GM12878 (cell line): ENCODE data around the gene SYTL2. TPM values are rescaled to one million over a fixed set of nuclear protein-coding genes. Genes with fewer than 3 reads are reported as not detected.
A peak's percentile ranks its signal among the peaks of the same experiment; 100 is the strongest.
"Not testable (repeated sequence)": the region's sequence is repeated elsewhere in the genome, so short reads cannot be mapped to it uniquely, and the experiment has no call there.

ENCODE experiments used
- ATAC-seq: fragments of 200-7000 bp; cut with Tn5 transposase; 3 replicates; pipeline ENCODE4 v1.9.1; 2020; ENCODE audit warnings: mild to moderate bottlenecking, moderate library complexity
- Bru-seq: library from RNA; stranded (reverse); fragments of 400-500 nt; gene quantifications from one replicate; lab custom pipeline; 2021; lab: Mats Ljungman, UMichigan
- BruChase-seq, 2 experiments: library from RNA; stranded (reverse); fragments of 400-500 nt; gene quantifications; one replicate each; lab custom pipeline; 2021; lab: Mats Ljungman, UMichigan
- BruUV-seq: library from RNA; stranded (reverse); fragments of 400-500 nt; replicated peaks from 2 replicates; lab custom pipeline; 2021; lab: Mats Ljungman, UMichigan
- CTCF ChIA-PET: fragments of 300-600 bp; sonication (Branson Sonifier 250); formaldehyde crosslinking; extraction: SDS; loops from one replicate; lab custom pipeline; 2021; ENCODE audit warnings: inconsistent platforms; lab: Yijun Ruan, JAX
- POLR2A ChIA-PET: fragments of 350-600 bp; formaldehyde crosslinking; extraction: SDS; loops from one replicate; lab custom pipeline; 2021; ENCODE audit warnings: inconsistent platforms; lab: Charles Lee
- RAD21 ChIA-PET: fragments of 300-600 bp; sonication (Branson Sonifier 250); formaldehyde crosslinking; loops from one replicate; lab custom pipeline; 2023; ENCODE audit warnings: antibody characterized with exemption; ENCODE audit not compliant: unreplicated experiment; lab: Charles Lee
- SMC1A ChIA-PET: fragments of 300-600 bp; sonication (Branson Sonifier 250); formaldehyde crosslinking; loops from one replicate; lab custom pipeline; 2023; ENCODE audit not compliant: unreplicated experiment, uncharacterized antibody; lab: Charles Lee
- DNase-seq: peaks from one replicate; pipeline ENCODE4 v3.0.0-alpha.2; 2011; ENCODE audit warnings: low read depth, low spot score
- FAIRE-seq: peaks from 3 replicates; lab custom pipeline; 2011; peaks lifted over from hg19 to GRCh38; lab: Jason Lieb, UNC
- H2AFZ ChIP-seq: 2 replicates; pipeline ENCODE4 v1.6.0; 2011; ENCODE audit warnings: low read depth, low read length, control low read depth; ENCODE audit not compliant: control insufficient read depth
- H3K27ac ChIP-seq: 2 replicates; pipeline ENCODE4 v1.5.1; 2011; ENCODE audit warnings: control low read depth; ENCODE audit not compliant: control insufficient read depth, insufficient read depth
- H3K27me3 ChIP-seq, 2 experiments: replicated peaks in 1 of 2; 2 replicates each; pipeline versions ENCODE4 v1.6.0 to v1.6.1; 2011; ENCODE audit warnings: low read length in 1 of 2; ENCODE audit not compliant: control insufficient read depth in 2 of 2, insufficient read depth in 2 of 2
- H3K36me3 ChIP-seq, 2 experiments: 2 replicates each; pipeline ENCODE4 v1.5.1; 2011; ENCODE audit warnings: low read length in 1 of 2; ENCODE audit not compliant: control insufficient read depth in 2 of 2, insufficient read depth in 2 of 2
- H3K4me1 ChIP-seq: 2 replicates; pipeline ENCODE4 v1.6.1; 2011; ENCODE audit warnings: mild to moderate bottlenecking, low read length, moderate library complexity, mixed read lengths; ENCODE audit not compliant: control insufficient read depth, insufficient read depth
- H3K4me2 ChIP-seq: 2 replicates; pipeline ENCODE4 v1.6.0; 2011; ENCODE audit warnings: control low read depth; ENCODE audit not compliant: control insufficient read depth, insufficient read depth
- H3K4me3 ChIP-seq: fragments of 200-600 bp; sonication (generic); 2 replicates; pipeline ENCODE4 v1.5.1; 2016
- H3K79me2 ChIP-seq: 2 replicates; pipeline ENCODE4 v1.6.0; 2011; ENCODE audit warnings: low read length; ENCODE audit not compliant: control insufficient read depth, insufficient read depth
- H3K9ac ChIP-seq: 2 replicates; pipeline ENCODE4 v1.8.0; 2011; ENCODE audit warnings: low read length, control low read depth, mixed read lengths; ENCODE audit not compliant: control insufficient read depth, insufficient read depth
- H3K9me3 ChIP-seq: replicated peaks from 3 replicates; pipeline ENCODE4 v1.5.1; 2011; ENCODE audit warnings: mild to moderate bottlenecking, low read length; ENCODE audit not compliant: control insufficient read depth, insufficient read depth
- H4K20me1 ChIP-seq: 2 replicates; pipeline ENCODE4 v1.6.0; 2011; ENCODE audit not compliant: control insufficient read depth, insufficient read depth
- CHD4 ChIP-seq: fragments of 200-600 bp; sonication (generic); IDR thresholded peaks from 2 replicates; pipeline ENCODE4 v1.6.1; 2016; ENCODE audit warnings: mild to moderate bottlenecking
- IRF5 ChIP-seq: fragments of 450-650 bp; IDR thresholded peaks from 2 replicates; pipeline ENCODE4 v1.6.1; 2017; ENCODE audit warnings: borderline replicate concordance
- SUZ12 ChIP-seq: fragments of 200-600 bp; sonication (generic); IDR thresholded peaks from one replicate; pipeline ENCODE4 v1.6.1; 2018; ENCODE audit warnings: antibody characterized with exemption, mild to moderate bottlenecking; ENCODE audit not compliant: unreplicated experiment
- WGBS: methylation state at CpG from one replicate; pipeline ENCODE4 v1.1.6; 2016; ENCODE audit warnings: low lambda C conversion rate; ENCODE audit not compliant: insufficient replicate concordance, insufficient coverage; ENCODE audit errors: missing lambda C conversion rate; 5-methylcytosine and 5-hydroxymethylcytosine counted together
- in situ Hi-C: fragments of 300-500 bp; cut with MboI; formaldehyde crosslinking; loops from 9 replicates; pipeline ENCODE4 v1.14.3; 2018; ENCODE audit warnings: mixed read lengths
- intact Hi-C: fragments of 100-400 bp; cut with micrococcal nuclease; formaldehyde crosslinking; loops from one replicate; pipeline ENCODE4 v1.14.2; 2022; ENCODE audit not compliant: unreplicated experiment
- long read RNA-seq, 2 experiments: library from polyadenylated mRNA; unstranded; transcript quantifications; one replicate each; pipeline ENCODE4 v2.0.0, GENCODE V29; 2019 to 2020
- polyA minus RNA-seq, 3 experiments: library from RNA; depleted of rRNA, polyadenylated mRNA; stranded (reverse); fragments of >200 nt; gene quantifications; 2 replicates each; pipeline ENCODE4 v1.2.3, GENCODE V29; 2011
- polyA plus RNA-seq, 11 experiments: library from polyadenylated mRNA; depleted of rRNA in 4 of 11; unstranded in 6 of 11; stranded (reverse) in 5 of 11; fragments of >200 nt; fragmentation: Nextera tagmentation in 4 of 11; fragmentation: Illumina TruSeq in 1 of 11; extraction: Ambion mirVana in 4 of 11; extraction: Trizol in 1 of 11; gene quantifications; 1 replicate in 1 of 11; 2 replicates in 10 of 11; pipeline versions ENCODE4 v1.2.1 to v1.2.3, GENCODE V29; 2011 to 2016; ENCODE audit warnings: inconsistent platforms in 2 of 11, missing spikeins in 2 of 11, low read depth in 1 of 11
- total RNA-seq, 4 experiments: library from RNA; depleted of rRNA in 3 of 4; stranded (reverse); fragments of >200 nt in 3 of 4; fragmentation: Illumina TruSeq in 1 of 4; extraction: Trizol in 1 of 4; gene quantifications; 2 replicates each; pipeline versions ENCODE4 v1.2.1 to v1.2.3, GENCODE V29; 2013 to 2021

Gene SYTL2
- 2.8 and 3.9 TPM in 2 replicates for total RNA-seq (2013; cell fraction: nucleolus; rRNA removed)
- total RNA-seq (2014; rRNA removed) (0.11 and 0.56 TPM in 2 replicates), total RNA-seq (2014; rRNA removed; fragmentation: Illumina TruSeq; extraction: Trizol) (0.18 and 0.45 TPM in 2 replicates), total RNA-seq (2021) (0.31 and 0.40 TPM in 2 replicates), polyA plus RNA-seq (2011; rRNA removed) (1.4 and 3.0 TPM in 2 replicates), polyA plus RNA-seq (2014; fragmentation: Illumina TruSeq; extraction: Trizol) (0.13 and 0.78 TPM in 2 replicates), polyA plus RNA-seq (2014; fragmentation: Nextera tagmentation; extraction: Ambion mirVana) (under 1 TPM in 1 of 2 experiments, not detected in 1; 0.02 TPM), polyA plus RNA-seq (2014; rRNA removed) (0.23 and 0.32 TPM in 2 replicates), polyA plus RNA-seq (2016; fragmentation: Nextera tagmentation; extraction: Ambion mirVana) (under 1 TPM in 1 of 2 experiments, not detected in 1; 0.28 TPM), polyA minus RNA-seq (2011; rRNA and poly(A)+ RNA removed) (1.0 and 1.6 TPM in 2 replicates), Bru-seq, nascent RNA (percentile 28 among the genes with signal in this experiment), BruChase-seq, experiment 1, labeled RNA remaining after a 6-hour chase (percentile 42 among the genes with signal in this experiment), BruChase-seq, experiment 2, labeled RNA remaining after a 2-hour chase (percentile 40 among the genes with signal in this experiment)
- polyA plus RNA-seq (2011; ENCODE audit: low read depth) = not detected
- 0.27 and 0.99 TPM in 2 replicates for polyA plus RNA-seq (2011; cell fraction: cytosol; rRNA removed)
- polyA plus RNA-seq (2011; cell fraction: nucleus; rRNA removed) = 2.8 and 3.3 TPM in 2 replicates
- polyA plus RNA-seq (2012) = 0.18 and 0.27 TPM in 2 replicates
- polyA minus RNA-seq (2011; cell fraction: cytosol; rRNA and poly(A)+ RNA removed) = not detected in 2 replicates
- polyA minus RNA-seq (2011; cell fraction: nucleus; rRNA and poly(A)+ RNA removed) = 1.3 and 2.6 TPM in 2 replicates
- long read RNA-seq, experiment 1 = 0 reads
- long read RNA-seq, experiment 2, full-length matches to known transcripts = 1 of 1 reads
- long read RNA-seq, experiment 2, partial matches to known transcripts = 0 of 1 reads
- long read RNA-seq, experiment 2, other reads (novel, unspliced or antisense) = 0 of 1 reads

- no peak for FAIRE-seq
- intact Hi-C loops = no loop called here
- ChIA-PET CTCF (no interaction called here), SMC1A (interaction anchor here (0.9 kb wide), 1 partner anchor 23 kb away, joined by 3 read pairs; no protein-coding TSS in a partner anchor), RAD21 (no interaction called here), POLR2A (no interaction called here)
- no peaks in the 10 kb centered on the region for H3K9me3 ChIP-seq
- peak within 1 kb of the TSS; percentile 15; the same call in 1 of the 2 replicates for H2AFZ ChIP-seq
- no peaks in the 10 kb centered on the region for H3K79me2 ChIP-seq
- H3K9ac ChIP-seq = no peak within 1 kb of the TSS
- in situ Hi-C loops = no loop called here
- H3K4me3 ChIP-seq = no peak within 1 kb of the TSS
- H4K20me1 ChIP-seq = no peaks in the 10 kb centered on the region
- WGBS = 7% methylated on average over 43 of the region's 72 CpGs
- no peak within 1 kb of the TSS for H3K27ac ChIP-seq
- no TSS peak for BruUV-seq
- peak within 1 kb of the TSS; percentile 67; the same call in 1 of the 2 replicates for H3K4me2 ChIP-seq
- no peak for DNase-seq
- peaks cover 16 to 20% of the 10 kb centered on the region in 2 experiments for H3K27me3 ChIP-seq
- ATAC-seq = peak; percentile 84
- H3K4me1 ChIP-seq = no peaks in the 10 kb centered on the region
- TF ChIP-seq CHD4 (no peak), IRF5 (no peak), SUZ12 (peak; percentile 77)
- H3K36me3 ChIP-seq = no peaks in the 10 kb centered on the region
Measured at GRCh38 chr11:85810871-85811611, at the start of gene SYTL2. TSS of gene SYTL2 (minus strand) at chr11:85811141. CDS start at chr11:85757725, 53,416 bp downstream.

GRCh38 chr11:85859541-85859940 is 48.6 kb upstream of the SYTL2 start:
- DNase-seq, H3K27ac ChIP-seq, H2AFZ ChIP-seq, H3K79me2 ChIP-seq, H3K4me3 ChIP-seq, BruUV-seq, H3K9me3 ChIP-seq, FAIRE-seq, H4K20me1 ChIP-seq, H3K4me2 ChIP-seq, H3K36me3 ChIP-seq, H3K27me3 ChIP-seq, H3K9ac ChIP-seq, ATAC-seq, H3K4me1 ChIP-seq, CTCF ChIA-PET: not testable (repeated sequence)
- ChIA-PET POLR2A (interaction anchor here (0.7 kb wide), 1 partner anchor 242 kb away, joined by 3 read pairs; no protein-coding TSS in a partner anchor), SMC1A (interaction anchor here (0.6 kb wide), 1 partner anchor 139 kb away, joined by 3 read pairs; no protein-coding TSS in a partner anchor), RAD21 (interaction anchor here (0.6 kb wide), 1 partner anchor 595 kb away, joined by 4 read pairs; no protein-coding TSS in a partner anchor)
- in situ Hi-C loops = loop anchor here (5.0 to 10.0 kb wide), 2 partner anchors 433 to 955 kb away; no protein-coding TSS in a partner anchor
- intact Hi-C loops = loop anchor here (5.0 to 10.0 kb wide), 3 partner anchors 355 to 958 kb away; no protein-coding TSS in a partner anchor
